ENCODE data around the gene MYO5C.
A peak's percentile ranks its signal among the peaks of the same experiment; 100 is the strongest.
"Not testable (repeated sequence)": the region's sequence is repeated elsewhere in the genome, so short reads cannot be mapped to it uniquely, and the experiment has no call there.

The MYO5C gene

GRCh38 chr15:52200831-52201365 is 94.7 kb downstream of the MYO5C start:
- no peak for DNase-seq

DNA sequence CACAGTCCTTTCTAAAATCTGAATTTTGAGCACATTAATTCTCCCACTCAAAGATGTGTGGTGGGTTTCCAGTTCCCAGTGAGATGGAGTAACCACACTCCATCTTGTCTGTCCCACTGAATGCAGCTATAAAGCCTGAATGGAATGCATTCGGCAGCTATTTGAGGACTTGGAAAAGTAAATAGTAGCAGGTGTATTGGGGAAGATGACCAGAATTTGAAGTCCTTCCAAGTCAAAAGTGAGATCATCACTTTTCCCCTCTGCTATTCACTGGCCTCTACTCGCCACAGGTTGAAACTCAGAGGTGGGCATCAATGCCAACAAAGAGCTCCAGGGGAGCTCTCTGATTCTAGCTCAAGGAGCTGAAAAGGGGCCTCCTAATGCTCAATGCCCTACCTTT is 96.3 kb downstream of the MYO5C start:
- DNase-seq = no peak

GRCh38 chr15:52196891-52197290 is 98.7 kb downstream of the MYO5C start:
- no peak for DNase-seq

- DNase-seq = no peak
Observed at GRCh38 chr15:52193791-52194190, 101.8 kb downstream of the MYO5C start.

- DNase-seq = no peak
Observed at GRCh38 chr15:52193321-52193720, 102.3 kb downstream of the MYO5C start.

GRCh38 chr15:52191207-52191606 is 104.4 kb downstream of the MYO5C start, which contains the start of gene GNB5:
GNB5 (minus strand) TSS chr15:52191392; CDS start chr15:52184676, 6,716 bp downstream.
- no peak for DNase-seq

- DNase-seq = no peak
Observed at GRCh38 chr15:52186651-52187486, 108.7 kb downstream of the MYO5C start.

GRCh38 chr15:52185151-52185561 is 110.4 kb downstream of the MYO5C start:
- no peak for DNase-seq

GRCh38 chr15:52184721-52185120 is 110.9 kb downstream of the MYO5C start:
- no peak for DNase-seq

GRCh38 chr15:52183562-52184173 is 111.9 kb downstream of the MYO5C start:
- no peak for DNase-seq

GRCh38 chr15:52181938-52182780 is 113.4 kb downstream of the MYO5C start:
- DNase-seq = no peak

DNA sequence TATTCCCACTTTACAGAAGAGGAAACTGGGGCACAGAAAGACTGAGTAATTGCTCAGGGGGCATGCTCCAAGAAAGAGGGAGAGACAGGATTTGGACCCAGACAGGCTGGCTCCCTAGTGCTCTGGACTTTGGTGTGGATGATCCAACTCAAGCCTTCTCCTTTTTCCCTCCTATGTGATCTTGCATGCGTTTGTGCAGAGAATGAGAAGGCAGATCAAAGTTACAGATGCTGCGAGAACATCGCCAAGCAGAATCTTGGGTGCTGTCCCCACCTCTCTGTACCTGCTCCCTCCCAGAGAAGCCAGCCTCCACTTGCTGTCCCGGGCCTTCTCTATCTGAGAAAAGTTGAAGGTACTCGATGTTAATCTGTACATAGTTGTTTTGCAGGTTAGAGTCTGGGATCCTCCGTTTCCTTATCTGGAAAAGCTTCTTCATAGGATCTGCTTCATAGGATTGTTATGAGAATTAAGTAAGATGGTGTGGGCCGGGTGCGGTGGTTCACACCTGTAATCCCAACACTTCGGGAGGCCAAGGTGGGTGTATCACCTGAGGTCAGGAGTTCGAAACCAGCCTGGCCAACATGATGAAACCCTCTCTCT is 114.7 kb downstream of the MYO5C start:
- DNase-seq = no peak

DNA sequence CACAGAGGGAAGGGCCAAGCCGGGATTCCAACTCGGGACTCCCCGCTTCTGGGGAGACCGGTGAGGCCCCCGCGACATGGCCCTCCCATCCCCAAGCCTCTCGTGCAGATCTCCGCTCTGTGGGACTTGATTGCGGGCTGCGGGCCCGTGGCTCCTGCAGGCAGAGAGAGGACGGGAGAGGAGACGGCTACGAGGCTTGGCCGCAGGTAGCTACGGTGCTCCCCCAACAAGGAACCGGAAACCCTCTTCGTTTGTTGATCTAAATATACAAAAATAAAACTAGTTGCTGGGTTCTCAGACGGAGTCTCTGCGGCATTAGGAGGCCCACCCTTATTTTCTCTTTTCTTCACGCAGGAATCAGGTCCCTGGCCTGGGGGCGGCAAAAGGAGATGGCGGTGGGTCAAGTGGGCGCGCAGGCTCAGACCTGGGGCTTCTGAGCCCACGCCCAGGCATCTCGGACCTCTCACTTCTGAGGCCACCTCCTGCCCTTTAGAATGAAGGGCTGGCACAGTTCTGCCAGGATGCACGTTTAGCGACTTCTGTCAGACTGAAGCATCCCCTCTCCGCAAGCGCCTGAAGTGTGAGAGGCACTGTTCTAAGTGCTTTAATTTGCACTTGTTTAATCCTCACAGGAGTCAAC is 115.3 kb downstream of the MYO5C start:
- DNase-seq = peak; percentile 48

GRCh38 chr15:52179278-52180195 is 116.1 kb downstream of the MYO5C start:
- DNase-seq = peak; percentile 84

GRCh38 chr15:52178765-52179164 is 116.8 kb downstream of the MYO5C start:
- no peak for DNase-seq

DNA sequence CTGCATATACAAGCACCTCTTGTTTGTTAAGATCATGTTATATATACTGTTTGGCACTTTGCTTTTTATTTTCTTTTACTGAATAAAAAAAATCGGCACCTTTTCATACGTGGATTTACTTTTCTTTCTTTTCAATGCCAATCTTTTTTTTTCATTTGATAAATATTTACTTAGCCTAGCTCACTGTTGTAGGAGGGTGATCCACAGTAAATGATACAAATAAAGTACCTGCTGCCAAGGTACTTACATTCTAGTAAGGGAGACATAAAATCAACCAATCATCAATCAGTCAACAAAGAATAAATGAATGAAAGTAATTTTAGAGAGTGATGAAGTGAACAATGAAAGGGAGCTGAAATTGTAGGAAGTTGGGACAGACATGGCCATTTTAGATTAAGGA is 122.7 kb downstream of the MYO5C start:
- no peak for DNase-seq

DNA sequence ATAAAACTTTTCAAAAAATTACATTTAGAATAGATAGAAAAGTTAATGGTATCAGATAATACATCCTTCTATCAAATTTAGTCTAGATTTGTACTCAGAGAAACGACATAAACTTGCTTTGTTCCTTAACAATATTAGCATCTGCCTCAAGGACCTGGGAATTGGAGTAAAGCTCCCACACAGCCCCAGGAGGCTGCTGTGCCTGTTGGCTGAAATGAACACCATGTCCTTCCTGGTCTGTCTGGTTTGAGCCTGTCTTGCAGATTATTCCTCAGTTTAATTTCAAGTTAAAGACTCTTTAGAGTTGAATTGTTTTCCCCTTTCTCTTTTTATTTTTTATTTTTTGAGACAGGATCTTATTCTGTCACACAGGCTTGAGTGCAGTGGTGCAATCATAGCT is 123.8 kb downstream of the MYO5C start:
- DNase-seq = no peak

GRCh38 chr15:52171386-52171785 is 124.2 kb downstream of the MYO5C start:
- DNase-seq = no peak

DNA sequence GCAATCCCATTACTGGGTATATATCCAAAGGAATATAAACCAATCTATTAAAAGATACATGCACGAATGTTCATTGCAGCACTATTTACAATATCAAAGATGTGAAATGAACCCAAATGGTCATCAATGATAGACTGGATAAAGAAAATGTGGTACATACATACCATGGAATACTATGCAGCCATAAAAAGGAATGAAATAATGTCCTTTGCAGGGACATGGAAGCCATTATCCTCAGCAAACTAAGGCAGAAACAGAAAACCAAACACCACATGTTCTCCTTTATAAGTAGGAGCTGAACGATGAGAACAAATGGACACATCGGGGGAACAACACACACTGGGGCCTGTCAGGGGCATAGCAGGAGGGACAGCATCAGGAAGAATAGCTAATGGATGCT is 125.4 kb downstream of the MYO5C start:
- DNase-seq = not testable (repeated sequence)

GRCh38 chr15:52165494-52166131 is 130.0 kb downstream of the MYO5C start:
- DNase-seq = not testable (repeated sequence)

Measured in stimulated activated naive CD4-positive, alpha-beta T cell treated with Interleukin-2 at 50 U/mL for 16 hours (primary cell).